RWPE2 (cell line): Measurements from ENCODE around the gene CMAS.

Source experiments
- ATAC-seq: fragments of 200-7000 bp; cut with Tn5 transposase; 3 replicates; pipeline ENCODE4 v1.9.1; 2021; ENCODE audit warnings: low read depth
- DNase-seq: peaks from one replicate; pipeline ENCODE4 v3.0.0-alpha.2; 2020; ENCODE audit warnings: low spot score
- H3K27ac ChIP-seq: fragments of 450-650 bp; 2 replicates; pipeline ENCODE4 v1.5.1; 2017; ENCODE audit warnings: mild to moderate bottlenecking; ENCODE audit not compliant: poor library complexity, severe bottlenecking
- H3K27me3 ChIP-seq: fragments of 250-450 bp; sonication (Bioruptor Pico); 2 replicates; pipeline ENCODE4 v1.5.1; 2021; ENCODE audit warnings: mild to moderate bottlenecking, moderate library complexity; ENCODE audit not compliant: insufficient read depth, poor library complexity, severe bottlenecking
- H3K36me3 ChIP-seq: fragments of 250-450 bp; sonication (Bioruptor Pico); 2 replicates; pipeline ENCODE4 v1.5.1; 2020; ENCODE audit warnings: low read depth, mild to moderate bottlenecking, moderate library complexity
- H3K4me1 ChIP-seq: fragments of 250-450 bp; sonication (Bioruptor Pico); 2 replicates; pipeline ENCODE4 v1.5.1; 2021; ENCODE audit warnings: mild to moderate bottlenecking, moderate library complexity; ENCODE audit not compliant: insufficient read depth, poor library complexity, severe bottlenecking
- H3K4me3 ChIP-seq: fragments of 250-450 bp; sonication (Bioruptor Pico); 2 replicates; pipeline ENCODE4 v1.5.1; 2021; ENCODE audit warnings: mild to moderate bottlenecking, moderate library complexity; ENCODE audit not compliant: severe bottlenecking
- H3K9me3 ChIP-seq: fragments of 250-450 bp; sonication (Bioruptor Pico); 2 replicates; pipeline ENCODE4 v1.5.1; 2021; ENCODE audit warnings: mild to moderate bottlenecking, moderate library complexity; ENCODE audit not compliant: severe bottlenecking
- CTCF ChIP-seq: fragments of 450-650 bp; IDR thresholded peaks from one replicate; pipeline ENCODE4 v1.5.1; 2017; ENCODE audit warnings: mild to moderate bottlenecking, moderate library complexity; ENCODE audit not compliant: poor library complexity, severe bottlenecking

CMAS gene

GRCh38 chr12:22037947-22038346 lies 8.1 kb upstream of the CMAS start:
- no peaks in the 10 kb centered on the region for H3K4me1 ChIP-seq
- TF ChIP-seq CTCF: no peak
- no peak for ATAC-seq

GRCh38 chr12:22038734-22039133 lies 7.3 kb upstream of the CMAS start:
- no peak for ATAC-seq
- Histone ChIP-seq H3K27me3 (no peaks in the 10 kb centered on the region), H3K4me1 (no peaks in the 10 kb centered on the region), H3K9me3 (no peaks in the 10 kb centered on the region), H3K4me3 (no peak overlapping the region), H3K36me3 (no peaks in the 10 kb centered on the region), H3K27ac (no peak overlapping the region)
- DNase-seq: no peak
- TF ChIP-seq CTCF: no peak

More at GRCh38 chr12:22037947-22038346, 8.1 kb upstream of the CMAS start:
- Histone ChIP-seq H3K27me3 (no peaks in the 10 kb centered on the region), H3K27ac (no peak overlapping the region), H3K36me3 (no peaks in the 10 kb centered on the region), H3K9me3 (no peaks in the 10 kb centered on the region), H3K4me3 (no peak overlapping the region)
- no peak for DNase-seq

GRCh38 chr12:22039361-22039760 lies 6.7 kb upstream of the CMAS start:
- no peaks in the 10 kb centered on the region for H3K4me1 ChIP-seq
- no peak for TF ChIP-seq CTCF
- DNase-seq (no peak), ATAC-seq (no peak)
- H3K9me3 ChIP-seq: no peaks in the 10 kb centered on the region
- H3K4me3 ChIP-seq: no peak overlapping the region
- no peaks in the 10 kb centered on the region for H3K36me3 ChIP-seq
- no peak overlapping the region for H3K27ac ChIP-seq
- no peaks in the 10 kb centered on the region for H3K27me3 ChIP-seq

GRCh38 chr12:22042976-22043669 lies 2.9 kb upstream of the CMAS start:
- H3K4me1 ChIP-seq: no peaks in the 10 kb centered on the region
- H3K36me3 ChIP-seq: no peaks in the 10 kb centered on the region
- no peak overlapping the region for H3K4me3 ChIP-seq
- no peak overlapping the region for H3K27ac ChIP-seq
- no peak for DNase-seq
- peak; percentile 59 for ATAC-seq
- H3K9me3 ChIP-seq: no peaks in the 10 kb centered on the region
- TF ChIP-seq CTCF: no peak
- no peaks in the 10 kb centered on the region for H3K27me3 ChIP-seq

GRCh38 chr12:22043943-22044342 lies 2.1 kb upstream of the CMAS start:
- TF ChIP-seq CTCF: no peak
- no peak overlapping the region for H3K27ac ChIP-seq
- ATAC-seq: no peak
- no peaks in the 10 kb centered on the region for H3K36me3 ChIP-seq
- H3K9me3 ChIP-seq: no peaks in the 10 kb centered on the region
- DNase-seq: no peak
- no peaks in the 10 kb centered on the region for H3K27me3 ChIP-seq
- H3K4me1 ChIP-seq: no peaks in the 10 kb centered on the region
- no peak overlapping the region for H3K4me3 ChIP-seq
